NB4 (cell line): ENCODE measurements around the gene ATP11A.

Experiments used
- POLR2A ChIP-seq: IDR thresholded peaks from 2 replicates; pipeline ENCODE4 v1.6.1; 2011; ENCODE audit warnings: mild to moderate bottlenecking; ENCODE audit not compliant: insufficient read length; ENCODE audit errors: extremely low read depth
- TF ChIP-seq, protein P1 (sequence below): IDR thresholded peaks from 2 replicates; pipeline ENCODE4 v1.6.1; 2011; ENCODE audit warnings: low read depth, low read length
- TF ChIP-seq, protein P2 (sequence below): IDR thresholded peaks from one replicate; pipeline ENCODE4 v1.5.1; 2012; ENCODE audit warnings: low read depth, low read length

DNA sequence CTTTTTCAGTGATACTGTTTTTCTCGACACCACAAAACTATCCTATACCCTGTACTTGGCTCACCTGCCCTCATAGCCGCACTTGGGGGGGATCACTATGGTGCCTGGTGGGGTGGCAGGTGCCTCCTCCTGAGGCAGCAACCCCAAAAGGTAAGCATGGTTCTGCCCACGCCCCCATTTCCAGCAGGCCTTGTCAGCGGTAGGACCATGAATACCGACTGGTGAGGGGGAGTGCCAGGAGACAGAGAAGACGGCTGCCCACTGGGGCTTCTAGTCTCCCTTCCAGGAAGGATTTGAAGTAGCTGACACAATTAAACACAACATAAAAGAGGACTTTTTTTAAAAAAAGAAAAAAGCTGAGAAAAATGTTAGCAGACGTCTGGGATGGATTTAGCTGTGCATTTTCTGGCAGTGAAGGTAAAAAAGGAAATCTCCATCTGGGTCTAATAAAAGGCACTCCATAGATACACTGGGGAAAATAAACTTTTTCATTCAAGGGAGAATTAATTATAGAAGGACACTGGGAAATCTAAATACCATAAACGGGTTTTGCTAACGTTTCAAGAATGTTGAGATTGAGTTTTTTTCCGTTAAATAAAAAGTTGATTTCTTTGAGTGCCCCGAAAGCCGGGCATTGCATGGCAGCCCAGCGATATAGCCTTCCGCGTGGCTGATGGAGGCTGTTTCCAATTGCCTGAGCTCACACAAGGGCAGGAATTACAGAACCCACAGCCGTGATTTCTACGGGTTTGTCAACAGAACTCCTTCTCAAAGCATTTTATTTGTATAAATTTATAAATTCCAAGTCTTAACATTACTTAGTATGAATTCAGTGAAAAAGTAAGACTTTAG lies 45.1 kb downstream of the ATP11A start:
- TF ChIP-seq, protein P1, sequence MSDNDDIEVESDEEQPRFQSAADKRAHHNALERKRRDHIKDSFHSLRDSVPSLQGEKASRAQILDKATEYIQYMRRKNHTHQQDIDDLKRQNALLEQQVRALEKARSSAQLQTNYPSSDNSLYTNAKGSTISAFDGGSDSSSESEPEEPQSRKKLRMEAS, result no peak
- TF ChIP-seq, protein P2, sequence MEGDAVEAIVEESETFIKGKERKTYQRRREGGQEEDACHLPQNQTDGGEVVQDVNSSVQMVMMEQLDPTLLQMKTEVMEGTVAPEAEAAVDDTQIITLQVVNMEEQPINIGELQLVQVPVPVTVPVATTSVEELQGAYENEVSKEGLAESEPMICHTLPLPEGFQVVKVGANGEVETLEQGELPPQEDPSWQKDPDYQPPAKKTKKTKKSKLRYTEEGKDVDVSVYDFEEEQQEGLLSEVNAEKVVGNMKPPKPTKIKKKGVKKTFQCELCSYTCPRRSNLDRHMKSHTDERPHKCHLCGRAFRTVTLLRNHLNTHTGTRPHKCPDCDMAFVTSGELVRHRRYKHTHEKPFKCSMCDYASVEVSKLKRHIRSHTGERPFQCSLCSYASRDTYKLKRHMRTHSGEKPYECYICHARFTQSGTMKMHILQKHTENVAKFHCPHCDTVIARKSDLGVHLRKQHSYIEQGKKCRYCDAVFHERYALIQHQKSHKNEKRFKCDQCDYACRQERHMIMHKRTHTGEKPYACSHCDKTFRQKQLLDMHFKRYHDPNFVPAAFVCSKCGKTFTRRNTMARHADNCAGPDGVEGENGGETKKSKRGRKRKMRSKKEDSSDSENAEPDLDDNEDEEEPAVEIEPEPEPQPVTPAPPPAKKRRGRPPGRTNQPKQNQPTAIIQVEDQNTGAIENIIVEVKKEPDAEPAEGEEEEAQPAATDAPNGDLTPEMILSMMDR, result no peak
- TF ChIP-seq POLR2A, result no peak
